GM13977 (cell line): ENCODE measurements around the gene FAM221B.

Experiments
- DNase-seq: peaks from one replicate; pipeline ENCODE4 v3.0.0; 2012; ENCODE audit warnings: low spot score
- in situ Hi-C: fragments of 300-500 bp; cut with MboI; formaldehyde crosslinking; loops from one replicate; pipeline ENCODE4 v1.12.0; 2022; ENCODE audit warnings: low sequenced_read_pairs, low pct_unique_long_range_greater_than_20kb, mixed read lengths, inconsistent platforms; ENCODE audit not compliant: unreplicated experiment
- TF ChIP-seq, protein P1 (sequence below): IDR thresholded peaks from 2 replicates; pipeline ENCODE4 v1.5.1; 2012; ENCODE audit warnings: mild to moderate bottlenecking, control low read depth; ENCODE audit not compliant: insufficient read depth; ENCODE audit errors: extremely low read depth, missing control alignments

FAM221B gene

DNA sequence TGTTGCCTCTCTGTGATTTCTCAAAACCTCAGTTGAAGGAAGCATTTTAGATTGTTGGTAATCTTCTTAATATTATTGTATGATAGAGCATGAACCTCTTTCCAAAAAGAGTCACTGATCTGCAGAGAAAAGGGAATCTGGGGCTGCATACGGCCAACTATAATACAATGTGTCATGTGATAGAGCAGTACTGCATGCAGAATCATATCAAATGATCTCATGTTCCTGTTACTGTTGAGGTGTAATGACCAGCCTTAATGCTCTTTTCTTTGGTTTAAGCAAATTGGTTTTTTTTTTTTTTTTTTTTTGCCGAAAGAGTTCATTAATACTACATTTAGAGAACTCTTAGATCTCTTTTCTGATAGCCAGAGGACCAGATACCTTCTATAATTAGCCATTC is 61.5 kb downstream of the FAM221B start:
- no peak for DNase-seq
- in situ Hi-C loops, result no loop called here
- TF ChIP-seq, protein P1, sequence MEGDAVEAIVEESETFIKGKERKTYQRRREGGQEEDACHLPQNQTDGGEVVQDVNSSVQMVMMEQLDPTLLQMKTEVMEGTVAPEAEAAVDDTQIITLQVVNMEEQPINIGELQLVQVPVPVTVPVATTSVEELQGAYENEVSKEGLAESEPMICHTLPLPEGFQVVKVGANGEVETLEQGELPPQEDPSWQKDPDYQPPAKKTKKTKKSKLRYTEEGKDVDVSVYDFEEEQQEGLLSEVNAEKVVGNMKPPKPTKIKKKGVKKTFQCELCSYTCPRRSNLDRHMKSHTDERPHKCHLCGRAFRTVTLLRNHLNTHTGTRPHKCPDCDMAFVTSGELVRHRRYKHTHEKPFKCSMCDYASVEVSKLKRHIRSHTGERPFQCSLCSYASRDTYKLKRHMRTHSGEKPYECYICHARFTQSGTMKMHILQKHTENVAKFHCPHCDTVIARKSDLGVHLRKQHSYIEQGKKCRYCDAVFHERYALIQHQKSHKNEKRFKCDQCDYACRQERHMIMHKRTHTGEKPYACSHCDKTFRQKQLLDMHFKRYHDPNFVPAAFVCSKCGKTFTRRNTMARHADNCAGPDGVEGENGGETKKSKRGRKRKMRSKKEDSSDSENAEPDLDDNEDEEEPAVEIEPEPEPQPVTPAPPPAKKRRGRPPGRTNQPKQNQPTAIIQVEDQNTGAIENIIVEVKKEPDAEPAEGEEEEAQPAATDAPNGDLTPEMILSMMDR, result no peak
